Skeletal muscle tissue (tissue), 4 donors: ENCODE data around the gene CLDN18. TPM values are rescaled to one million over a fixed set of nuclear protein-coding genes. Genes with fewer than 3 reads are reported as not detected.

Experiments used
- H3K27ac ChIP-seq: one replicate; pipeline ENCODE4 v1.7.0; 2013; ENCODE audit warnings: mild to moderate bottlenecking, low read depth, low read length, inconsistent platforms
- H3K27me3 ChIP-seq, 3 donors: one replicate each; pipeline ENCODE4 v1.7.0; 2013; ENCODE audit warnings: low read length in 3 of 3; ENCODE audit not compliant: control insufficient read depth in 3 of 3, insufficient read depth in 3 of 3
- H3K36me3 ChIP-seq, 3 donors: one replicate each; pipeline ENCODE4 v1.7.0; 2013; ENCODE audit warnings: low read length in 3 of 3; ENCODE audit not compliant: control insufficient read depth in 3 of 3, insufficient read depth in 3 of 3
- H3K4me1 ChIP-seq, 3 donors: one replicate each; pipeline ENCODE4 v1.7.0; 2013; ENCODE audit warnings: low read length in 3 of 3, mild to moderate bottlenecking in 3 of 3; ENCODE audit not compliant: control insufficient read depth in 3 of 3, insufficient read depth in 3 of 3
- H3K4me3 ChIP-seq, 3 donors: one replicate each; pipeline ENCODE4 v1.7.0; 2013; ENCODE audit warnings: low read length in 3 of 3
- H3K9ac ChIP-seq, 3 donors: one replicate each; pipeline ENCODE4 v1.7.0; 2013; ENCODE audit warnings: low read length in 3 of 3, mild to moderate bottlenecking in 3 of 3, moderate library complexity in 2 of 3, low read depth in 1 of 3
- H3K9me3 ChIP-seq, 3 donors: one replicate each; pipeline ENCODE4 v1.7.0; 2013; ENCODE audit warnings: low read length in 3 of 3; ENCODE audit not compliant: control insufficient read depth in 3 of 3
- total RNA-seq: library from RNA; depleted of rRNA; stranded (reverse); fragments of >200 nt; gene quantifications from one replicate; pipeline ENCODE4 v1.2.3, GENCODE V29; 2014
- donor health status: Osteomylitis.

Gene CLDN18
- total RNA-seq, 1 donor from 2014 or later = under 0.01 TPM

DNA sequence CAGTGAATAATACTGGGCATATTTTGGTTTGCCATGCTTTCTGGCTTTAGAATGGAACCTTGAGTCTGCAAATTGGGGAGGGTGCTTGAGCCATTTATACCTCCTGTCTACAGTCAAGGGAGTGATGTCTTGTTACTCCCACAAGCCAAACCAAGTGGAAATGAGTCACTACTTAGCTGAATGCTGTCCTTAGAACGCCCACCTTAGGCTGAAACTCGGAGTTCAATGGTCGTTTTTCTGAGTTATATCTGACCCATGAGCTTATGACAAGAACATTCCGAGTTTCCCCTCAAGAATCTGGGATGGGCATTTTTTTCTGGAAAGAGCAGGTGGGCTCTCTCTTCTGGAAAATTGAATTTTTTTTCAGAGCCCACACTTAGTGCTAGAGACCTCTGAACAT is 17.4 kb upstream of the CLDN18 start:
- no peak overlapping the region for H3K27ac ChIP-seq
- H3K4me3 ChIP-seq = no peak overlapping the region
- no peak overlapping the region for H3K9ac ChIP-seq
- no peaks in the 10 kb centered on the region for H3K27me3 ChIP-seq
- H3K4me1 ChIP-seq = no peaks in the 10 kb centered on the region
- no peaks in the 10 kb centered on the region for H3K9me3 ChIP-seq
- no peaks in the 10 kb centered on the region for H3K36me3 ChIP-seq

DNA sequence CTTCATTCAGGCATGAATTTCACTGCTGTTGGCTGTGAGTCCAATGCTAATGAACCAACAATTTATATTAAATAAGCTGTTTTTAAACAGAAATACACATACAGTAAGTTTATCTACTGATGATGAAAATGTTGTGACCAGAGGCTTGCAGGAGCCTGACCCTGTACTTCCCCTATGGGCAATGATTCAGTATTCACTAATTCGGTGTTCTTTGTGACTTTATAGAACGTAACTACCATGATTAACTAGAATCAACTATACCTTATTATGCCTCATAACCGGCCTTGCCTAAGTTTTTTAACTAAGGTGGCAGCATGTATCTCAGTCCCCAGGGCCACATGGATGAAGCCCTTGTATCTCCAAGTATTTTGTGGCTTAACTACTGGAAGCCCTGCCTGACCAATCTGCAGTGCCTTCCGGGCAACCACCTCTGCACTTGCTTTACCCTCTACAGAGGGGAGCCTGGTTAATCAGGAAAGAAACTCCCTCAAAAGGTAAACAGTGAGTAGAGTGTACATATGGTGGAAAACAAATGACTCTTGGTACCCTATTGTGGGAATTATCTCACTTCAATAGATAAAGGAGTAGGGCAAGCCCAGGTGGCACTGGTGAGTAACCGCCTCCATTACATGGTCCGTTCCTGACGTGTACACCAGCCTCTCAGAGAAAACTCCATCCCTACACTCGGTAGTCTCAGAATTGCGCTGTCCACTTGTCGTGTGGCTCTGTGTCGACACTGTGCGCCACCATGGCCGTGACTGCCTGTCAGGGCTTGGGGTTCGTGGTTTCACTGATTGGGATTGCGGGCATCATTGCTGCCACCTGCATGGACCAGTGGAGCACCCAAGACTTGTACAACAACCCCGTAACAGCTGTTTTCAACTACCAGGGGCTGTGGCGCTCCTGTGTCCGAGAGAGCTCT is 11.6 kb upstream of the CLDN18 start:
- no peaks in the 10 kb centered on the region for H3K4me1 ChIP-seq
- H3K36me3 ChIP-seq = no peaks in the 10 kb centered on the region
- H3K9me3 ChIP-seq = no peaks in the 10 kb centered on the region
- H3K4me3 ChIP-seq = no peak overlapping the region
- H3K27ac ChIP-seq = no peak overlapping the region
- H3K27me3 ChIP-seq = peaks cover 0 to 3% (median 3%) of the 10 kb centered on the region in 3 donors
- no peak overlapping the region for H3K9ac ChIP-seq

DNA sequence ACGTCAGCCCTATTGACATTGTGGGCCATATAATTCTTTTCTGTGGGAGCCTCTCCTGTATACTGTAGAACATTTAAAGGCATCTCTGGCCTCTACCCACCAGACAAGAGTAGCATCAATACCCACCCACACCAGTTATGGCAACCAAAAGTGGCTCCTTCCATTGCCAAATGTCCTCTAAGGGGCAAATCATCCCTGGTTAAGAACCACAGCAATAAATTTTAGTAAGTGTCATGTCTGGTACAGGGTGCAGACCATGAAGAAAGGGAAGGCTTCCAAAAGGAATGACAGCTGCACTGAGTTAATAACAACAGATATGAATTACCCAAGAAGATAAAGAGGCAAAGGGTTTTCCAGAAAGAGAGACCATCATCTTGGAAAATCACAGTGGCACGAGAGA is 6.9 kb upstream of the CLDN18 start:
- Histone ChIP-seq H3K4me3 (no peak overlapping the region), H3K9me3 (no peaks in the 10 kb centered on the region), H3K27ac (no peak overlapping the region), H3K36me3 (no peaks in the 10 kb centered on the region), H3K9ac (no peak overlapping the region), H3K27me3 (peaks cover 0 to 3% (median 0%) of the 10 kb centered on the region in 3 donors), H3K4me1 (no peaks in the 10 kb centered on the region)

DNA sequence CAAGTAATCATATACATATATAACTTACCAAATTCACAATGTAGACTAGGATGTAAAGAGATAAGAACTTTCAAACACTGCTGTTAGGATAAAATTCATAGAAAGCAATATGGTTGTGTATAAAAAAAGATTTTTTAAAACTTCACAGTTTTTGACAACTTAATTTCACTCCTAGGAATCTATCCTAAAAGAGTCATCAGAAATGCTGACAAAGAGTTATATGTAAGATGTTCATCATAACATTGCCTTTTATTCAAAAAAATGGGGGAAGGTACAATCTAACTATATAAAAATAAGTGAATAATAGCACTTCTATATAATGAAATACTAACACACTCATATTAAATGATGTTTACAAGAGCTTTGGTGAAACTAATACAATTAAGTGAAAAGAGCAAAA is 4.3 kb upstream of the CLDN18 start:
- Histone ChIP-seq H3K4me1 (no peaks in the 10 kb centered on the region), H3K9ac (no peak overlapping the region), H3K9me3 (no peaks in the 10 kb centered on the region), H3K27me3 (no peaks in the 10 kb centered on the region), H3K36me3 (no peaks in the 10 kb centered on the region), H3K27ac (no peak overlapping the region), H3K4me3 (no peak overlapping the region)

DNA sequence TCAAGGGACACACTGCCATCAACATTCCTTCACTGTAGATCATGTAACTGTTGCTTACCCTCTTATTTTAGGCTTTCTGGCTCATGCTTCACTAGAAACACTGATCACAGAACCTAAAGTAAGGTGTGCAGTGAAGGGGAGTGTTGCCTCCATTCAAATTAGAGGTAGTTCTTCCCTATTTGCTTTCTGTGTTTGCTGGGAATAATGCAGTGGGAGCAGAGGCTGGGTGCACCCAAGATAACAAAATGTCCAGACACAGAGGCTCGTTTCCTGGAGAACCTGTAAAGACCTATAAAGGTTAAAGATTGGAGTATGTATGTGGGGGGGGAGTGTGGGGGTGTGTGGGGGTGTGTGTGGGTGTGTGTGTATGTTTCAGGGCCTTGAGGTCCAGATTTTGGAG is 2.1 kb upstream of the CLDN18 start:
- no peak overlapping the region for H3K27ac ChIP-seq
- no peaks in the 10 kb centered on the region for H3K4me1 ChIP-seq
- H3K4me3 ChIP-seq = no peak overlapping the region
- H3K36me3 ChIP-seq = no peaks in the 10 kb centered on the region
- no peak overlapping the region for H3K9ac ChIP-seq
- H3K9me3 ChIP-seq = no peaks in the 10 kb centered on the region
- H3K27me3 ChIP-seq = no peaks in the 10 kb centered on the region

DNA sequence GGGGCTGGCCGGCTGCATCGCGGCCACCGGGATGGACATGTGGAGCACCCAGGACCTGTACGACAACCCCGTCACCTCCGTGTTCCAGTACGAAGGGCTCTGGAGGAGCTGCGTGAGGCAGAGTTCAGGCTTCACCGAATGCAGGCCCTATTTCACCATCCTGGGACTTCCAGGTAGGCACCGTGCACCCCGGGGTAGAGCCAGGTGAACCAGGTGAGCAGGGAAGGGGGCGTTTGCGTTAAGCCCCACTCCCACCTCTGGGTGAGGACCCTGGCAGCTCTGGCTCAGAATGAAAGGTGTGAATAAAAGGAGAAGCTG is 267 bp downstream of the CLDN18 start:
- Histone ChIP-seq H3K9ac (no peak overlapping the region), H3K27me3 (no peaks in the 10 kb centered on the region), H3K36me3 (no peaks in the 10 kb centered on the region), H3K4me3 (no peak overlapping the region), H3K9me3 (no peaks in the 10 kb centered on the region), H3K27ac (no peak overlapping the region), H3K4me1 (no peaks in the 10 kb centered on the region)

DNA sequence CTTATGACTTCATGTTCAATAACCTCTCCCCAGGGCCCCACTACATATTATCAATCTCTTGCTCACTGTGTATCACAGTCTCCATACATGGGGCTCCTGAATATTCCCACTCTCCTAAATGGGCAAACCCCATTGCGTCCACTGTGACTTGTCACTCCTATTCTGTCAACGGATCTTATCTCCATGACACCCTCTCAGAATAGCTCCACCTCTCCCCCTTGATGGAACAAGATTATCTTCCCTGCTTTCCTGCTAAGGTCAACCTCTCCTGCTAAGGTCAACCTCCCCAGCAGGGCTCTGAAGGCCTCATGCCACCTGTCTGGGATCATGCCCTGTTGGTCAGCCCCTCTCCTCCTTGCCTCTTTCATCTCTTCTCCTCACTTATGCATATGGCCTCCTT is 1.8 kb downstream of the CLDN18 start:
- Histone ChIP-seq H3K9ac (no peak overlapping the region), H3K27me3 (no peaks in the 10 kb centered on the region), H3K9me3 (no peaks in the 10 kb centered on the region), H3K27ac (no peak overlapping the region), H3K4me1 (no peaks in the 10 kb centered on the region), H3K36me3 (no peaks in the 10 kb centered on the region), H3K4me3 (no peak overlapping the region)

DNA sequence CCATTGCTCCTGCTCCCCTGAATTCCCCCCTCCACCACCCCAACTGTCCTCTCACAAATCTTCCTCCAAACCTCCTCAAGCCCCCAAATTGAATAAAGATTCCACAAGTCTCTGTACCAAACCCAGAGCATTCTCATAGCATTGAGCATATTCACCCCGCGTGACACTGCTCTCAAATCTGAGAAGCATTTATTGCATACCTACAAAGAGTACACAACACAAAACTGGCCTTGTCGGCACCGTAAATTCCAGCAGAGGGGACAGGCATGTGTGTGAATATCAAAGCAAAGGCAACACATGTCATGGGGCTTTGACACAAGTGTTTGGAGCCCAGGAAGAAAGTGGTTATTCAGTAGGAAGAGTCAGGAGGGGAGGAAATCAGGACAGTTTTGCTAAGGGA is 2.6 kb downstream of the CLDN18 start:
- Histone ChIP-seq H3K9me3 (no peaks in the 10 kb centered on the region), H3K27me3 (no peaks in the 10 kb centered on the region), H3K9ac (no peak overlapping the region), H3K4me1 (no peaks in the 10 kb centered on the region), H3K36me3 (no peaks in the 10 kb centered on the region), H3K4me3 (no peak overlapping the region), H3K27ac (no peak overlapping the region)

DNA sequence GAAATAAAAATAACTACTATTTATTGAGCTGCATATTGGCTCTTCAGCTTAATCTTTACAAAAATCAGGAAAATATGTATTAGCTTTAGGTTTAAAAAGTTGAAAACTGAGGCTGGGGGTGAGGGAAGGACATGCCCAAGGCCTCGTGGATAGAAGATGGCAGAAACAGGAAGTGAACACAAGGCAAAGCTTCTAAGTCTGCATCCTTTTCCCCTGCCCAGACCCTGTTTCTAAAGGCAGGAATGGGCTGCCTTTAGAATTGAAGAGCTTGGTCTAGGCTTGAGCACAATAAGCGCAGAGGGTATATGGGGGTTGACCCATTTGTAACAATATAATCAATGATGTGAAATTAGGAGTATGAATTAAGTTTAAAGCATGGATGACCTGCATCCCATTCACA is 6.1 kb downstream of the CLDN18 start:
- Histone ChIP-seq H3K27me3 (no peaks in the 10 kb centered on the region), H3K27ac (no peak overlapping the region), H3K4me1 (no peaks in the 10 kb centered on the region), H3K4me3 (no peak overlapping the region), H3K9me3 (no peaks in the 10 kb centered on the region), H3K9ac (no peak overlapping the region), H3K36me3 (no peaks in the 10 kb centered on the region)

DNA sequence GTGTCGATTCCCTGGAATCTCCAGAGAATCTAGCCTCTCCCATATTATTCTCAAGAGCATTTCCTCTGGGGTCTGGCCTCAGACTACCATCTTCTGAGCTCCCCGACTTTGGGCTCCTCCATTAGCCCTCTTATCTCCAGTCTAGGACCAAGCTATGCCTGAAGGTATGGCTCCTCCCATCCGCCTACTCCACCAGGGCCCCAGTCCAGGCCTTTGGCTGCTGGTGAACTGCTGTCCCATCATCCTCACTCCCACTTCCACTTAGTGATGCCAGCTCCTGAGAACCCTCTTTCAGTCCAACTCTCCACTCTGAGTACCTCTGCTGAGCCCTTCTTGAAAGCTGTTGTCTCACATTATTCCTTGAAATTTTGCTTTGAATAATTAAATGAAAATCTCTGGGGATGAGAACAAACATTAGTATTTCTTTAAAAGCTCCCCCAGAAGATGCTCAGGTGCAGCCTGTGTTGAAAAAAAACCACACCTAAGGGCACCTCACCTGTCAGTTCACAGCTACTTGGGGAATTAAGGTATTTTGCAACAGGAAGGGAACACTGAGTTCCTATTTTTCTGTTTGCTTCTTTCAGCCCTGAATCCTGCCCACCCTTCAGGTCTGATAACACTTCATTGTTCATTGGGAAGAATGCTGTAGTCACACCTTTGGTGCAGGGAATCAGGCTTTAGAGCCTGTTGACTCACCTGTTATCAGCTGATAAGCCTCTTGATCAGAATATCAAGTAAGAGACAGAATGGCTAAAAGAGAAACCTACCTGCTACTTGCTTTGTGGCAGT is 9.5 kb downstream of the CLDN18 start:
- Histone ChIP-seq H3K9me3 (no peaks in the 10 kb centered on the region), H3K36me3 (no peaks in the 10 kb centered on the region), H3K9ac (no peak overlapping the region), H3K4me1 (no peaks in the 10 kb centered on the region), H3K4me3 (no peak overlapping the region), H3K27me3 (no peaks in the 10 kb centered on the region), H3K27ac (no peak overlapping the region)
